WTC11 (cell line): Measurements from ENCODE around the gene BUD13. TPM values are rescaled to one million over a fixed set of nuclear protein-coding genes. Genes with fewer than 3 reads are reported as not detected.
A peak's percentile ranks its signal among the peaks of the same experiment; 100 is the strongest.

Experiments used
- ATAC-seq: fragments of 200-7000 bp; cut with Tn5 transposase; 2 replicates; pipeline ENCODE4 v1.10.0; 2021; ENCODE audit warnings: mild to moderate bottlenecking, moderate library complexity
- CTCF ChIA-PET: fragments of 300-600 bp; sonication (Branson Sonifier 250); formaldehyde crosslinking; loops from one replicate; lab custom pipeline; 2021; ENCODE audit warnings: antibody characterized with exemption; lab: Charles Lee
- POLR2A ChIA-PET: fragments of 350-600 bp; sonication (Branson Sonifier 250); formaldehyde crosslinking; loops from one replicate; lab custom pipeline; 2021; ENCODE audit warnings: antibody characterized with exemption; lab: Charles Lee
- DNase-seq: peaks from one replicate; pipeline ENCODE4 v3.0.0; 2021; ENCODE audit warnings: low spot score
- H3K27ac Mint-ChIP-seq: 2 replicates; pipeline ENCODE4 v1.8.0; 2021; ENCODE audit warnings: mixed read lengths
- H3K27me3 Mint-ChIP-seq: 2 replicates; pipeline ENCODE4 v1.8.0; 2021; ENCODE audit warnings: low read depth, mild to moderate bottlenecking, moderate library complexity, mixed read lengths
- H3K36me3 Mint-ChIP-seq: 2 replicates; pipeline ENCODE4 v1.8.0; 2021; ENCODE audit warnings: mixed read lengths
- H3K4me1 Mint-ChIP-seq: 2 replicates; pipeline ENCODE4 v1.8.0; 2022; ENCODE audit warnings: mixed read lengths
- H3K4me3 Mint-ChIP-seq: 2 replicates; pipeline ENCODE4 v1.8.0; 2021; ENCODE audit warnings: mild to moderate bottlenecking, moderate library complexity, mixed read lengths
- H3K9me3 Mint-ChIP-seq: 2 replicates; pipeline ENCODE4 v1.8.0; 2021; ENCODE audit warnings: mixed read lengths
- CBFB ChIP-seq: sonication (generic); formaldehyde crosslinking; IDR thresholded peaks from 2 replicates; pipeline ENCODE4 v1.8.1; 2022; ENCODE audit warnings: mild to moderate bottlenecking, low read depth, missing genetic modification reagents
- CREB1 ChIP-seq: sonication (generic); formaldehyde crosslinking; IDR thresholded peaks from 2 replicates; pipeline ENCODE4 v1.8.0; 2023; ENCODE audit warnings: mild to moderate bottlenecking, missing genetic modification reagents
- CREM ChIP-seq: sonication (generic); formaldehyde crosslinking; IDR thresholded peaks from 2 replicates; pipeline ENCODE4 v1.8.1; 2022; ENCODE audit warnings: mild to moderate bottlenecking, missing genetic modification reagents, moderate library complexity
- ELF4 ChIP-seq: sonication (generic); formaldehyde crosslinking; IDR thresholded peaks from 2 replicates; pipeline ENCODE4 v1.8.1; 2022; ENCODE audit warnings: low read depth, mild to moderate bottlenecking, moderate library complexity, missing genetic modification reagents
- ESRRA ChIP-seq: sonication (generic); formaldehyde crosslinking; IDR thresholded peaks from 2 replicates; pipeline ENCODE4 v1.8.1; 2022; ENCODE audit warnings: mild to moderate bottlenecking, missing genetic modification reagents, borderline replicate concordance
- FOXJ3 ChIP-seq: sonication (generic); formaldehyde crosslinking; IDR thresholded peaks from 2 replicates; pipeline ENCODE4 v1.9.0; 2021; ENCODE audit warnings: missing genetic modification reagents, mild to moderate bottlenecking, borderline replicate concordance
- KAT7 ChIP-seq: sonication (generic); formaldehyde crosslinking; IDR thresholded peaks from 2 replicates; pipeline ENCODE4 v1.8.1; 2023; ENCODE audit warnings: missing genetic modification reagents, mild to moderate bottlenecking, borderline replicate concordance
- MYBL2 ChIP-seq: sonication (generic); formaldehyde crosslinking; IDR thresholded peaks from 2 replicates; pipeline ENCODE4 v1.8.1; 2023; ENCODE audit warnings: mild to moderate bottlenecking, moderate library complexity, missing genetic modification reagents
- NFE2L1 ChIP-seq: sonication (generic); formaldehyde crosslinking; IDR thresholded peaks from 2 replicates; pipeline ENCODE4 v1.8.1; 2023; ENCODE audit warnings: missing genetic modification reagents
- NFYB ChIP-seq: sonication (generic); formaldehyde crosslinking; conservative IDR thresholded peaks from 2 replicates; pipeline ENCODE4 v1.8.0; 2022; ENCODE audit warnings: low read depth, missing genetic modification reagents
- NR1H2 ChIP-seq: sonication (generic); formaldehyde crosslinking; IDR thresholded peaks from 2 replicates; pipeline ENCODE4 v1.9.0; 2021; ENCODE audit warnings: mild to moderate bottlenecking, moderate library complexity, missing genetic modification reagents
- RELA ChIP-seq: sonication (generic); formaldehyde crosslinking; IDR thresholded peaks from 2 replicates; pipeline ENCODE4 v1.8.1; 2022; ENCODE audit warnings: missing genetic modification reagents, mild to moderate bottlenecking, borderline replicate concordance
- ZNF138 ChIP-seq: sonication (generic); formaldehyde crosslinking; conservative IDR thresholded peaks from 2 replicates; pipeline ENCODE4 v1.8.1; 2022; ENCODE audit warnings: mild to moderate bottlenecking, moderate library complexity, missing genetic modification reagents
- ZNF219 ChIP-seq: sonication (generic); formaldehyde crosslinking; IDR thresholded peaks from 2 replicates; pipeline ENCODE4 v1.8.0; 2023; ENCODE audit warnings: missing genetic modification reagents, mild to moderate bottlenecking, borderline replicate concordance
- ZNF232 ChIP-seq: sonication (generic); formaldehyde crosslinking; IDR thresholded peaks from 2 replicates; pipeline ENCODE4 v1.8.0; 2022; ENCODE audit warnings: mild to moderate bottlenecking, missing genetic modification reagents
- ZNF416 ChIP-seq: fragments of 250-450 bp; sonication (Bioruptor Pico); IDR thresholded peaks from 2 replicates; pipeline ENCODE4 v1.9.0; 2021; ENCODE audit warnings: mild to moderate bottlenecking, inconsistent platforms
- ZNF423 ChIP-seq: fragments of 250-450 bp; sonication (Bioruptor Pico); IDR thresholded peaks from 2 replicates; pipeline ENCODE4 v2.1.2; 2022; ENCODE audit warnings: mild to moderate bottlenecking, moderate library complexity
- total RNA-seq: library from RNA; stranded (reverse); gene quantifications from 3 replicates; pipeline ENCODE4 v1.2.3, GENCODE V29; 2021
- TF ChIP-seq, protein P1 (sequence below): sonication (generic); formaldehyde crosslinking; IDR thresholded peaks from 2 replicates; pipeline ENCODE4 v1.8.0; 2022; ENCODE audit warnings: mild to moderate bottlenecking, missing genetic modification reagents
- TF ChIP-seq, protein P2 (sequence below): sonication (generic); formaldehyde crosslinking; conservative IDR thresholded peaks from 2 replicates; pipeline ENCODE4 v1.8.1; 2022; ENCODE audit warnings: mild to moderate bottlenecking, missing genetic modification reagents
- TF ChIP-seq, protein P3 (sequence below): fragments of 250-450 bp; sonication (Bioruptor Pico); IDR thresholded peaks from 2 replicates; pipeline ENCODE4 v2.1.2; 2022; ENCODE audit warnings: mild to moderate bottlenecking, moderate library complexity
- TF ChIP-seq, protein P4 (sequence below): fragments of 250-450 bp; sonication (Bioruptor Pico); IDR thresholded peaks from 2 replicates; pipeline ENCODE4 v1.9.0; 2021; ENCODE audit warnings: mild to moderate bottlenecking
- TF ChIP-seq, protein P5 (sequence below): sonication (generic); formaldehyde crosslinking; IDR thresholded peaks from 2 replicates; pipeline ENCODE4 v1.8.0; 2023; ENCODE audit warnings: missing genetic modification reagents, mild to moderate bottlenecking, borderline replicate concordance
- TF ChIP-seq, protein P6 (sequence below): sonication (generic); formaldehyde crosslinking; IDR thresholded peaks from 2 replicates; pipeline ENCODE4 v1.8.1; 2023; ENCODE audit warnings: mild to moderate bottlenecking, moderate library complexity, missing genetic modification reagents

Gene BUD13
- total RNA-seq, 1 experiment from 2014 or later = 20.7 TPM

DNA sequence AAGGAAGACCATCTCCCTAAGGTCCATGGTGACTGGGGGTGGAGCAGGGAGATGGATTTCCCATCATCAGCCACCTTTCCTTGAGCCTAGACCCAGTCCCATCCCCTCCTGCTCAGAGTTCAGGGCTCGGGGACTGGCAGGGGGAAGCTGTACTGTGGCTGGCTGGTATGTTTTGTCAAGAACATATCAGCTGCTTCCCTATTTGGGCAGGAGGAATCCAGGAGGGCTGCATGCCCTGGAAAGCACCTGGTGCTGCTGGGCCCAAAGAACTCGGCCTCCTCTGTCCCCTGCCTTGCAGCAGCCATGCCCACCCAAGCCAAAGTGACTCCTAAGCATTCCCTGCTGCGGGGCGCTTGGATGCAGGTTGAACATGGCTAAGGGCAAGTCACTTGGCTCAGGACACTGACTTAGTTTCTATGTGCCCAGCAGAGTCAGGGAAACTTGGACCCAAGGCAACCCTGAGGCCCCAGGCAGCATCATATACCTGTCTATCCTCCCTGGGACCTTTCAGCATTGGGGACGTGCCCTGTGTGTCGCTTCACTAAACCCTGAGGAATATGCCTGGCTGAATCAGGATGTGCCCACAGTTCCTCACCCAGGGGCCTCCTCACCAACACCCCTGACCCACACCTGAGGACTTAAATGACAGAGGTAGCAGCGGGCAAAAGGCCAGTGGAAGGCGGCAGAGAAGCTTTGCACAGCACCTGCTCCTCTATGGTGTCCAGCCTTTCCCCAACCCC lies 43.1 kb downstream of the BUD13 start:
- no peaks in the 10 kb centered on the region; the same call in 1 of the 2 replicates for H3K27me3 Mint-ChIP-seq
- DNase-seq = no peak
- H3K36me3 Mint-ChIP-seq = no peaks in the 10 kb centered on the region
- H3K4me1 Mint-ChIP-seq = peaks cover 40% of the 10 kb centered on the region
- TF ChIP-seq, protein P1, sequence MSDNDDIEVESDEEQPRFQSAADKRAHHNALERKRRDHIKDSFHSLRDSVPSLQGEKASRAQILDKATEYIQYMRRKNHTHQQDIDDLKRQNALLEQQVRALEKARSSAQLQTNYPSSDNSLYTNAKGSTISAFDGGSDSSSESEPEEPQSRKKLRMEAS (CRISPR knock-in tag) = no peak
- no peak for TF ChIP-seq KAT7 (CRISPR knock-in tag)
- TF ChIP-seq NFYB (CRISPR knock-in tag) = no peak
- no peak for TF ChIP-seq ESRRA (CRISPR knock-in tag)
- TF ChIP-seq, protein P2, sequence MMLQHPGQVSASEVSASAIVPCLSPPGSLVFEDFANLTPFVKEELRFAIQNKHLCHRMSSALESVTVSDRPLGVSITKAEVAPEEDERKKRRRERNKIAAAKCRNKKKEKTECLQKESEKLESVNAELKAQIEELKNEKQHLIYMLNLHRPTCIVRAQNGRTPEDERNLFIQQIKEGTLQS (CRISPR knock-in tag) = no peak
- TF ChIP-seq CREM (CRISPR knock-in tag) = no peak
- no peak for TF ChIP-seq ZNF416 (CRISPR knock-in tag)
- TF ChIP-seq, protein P3, sequence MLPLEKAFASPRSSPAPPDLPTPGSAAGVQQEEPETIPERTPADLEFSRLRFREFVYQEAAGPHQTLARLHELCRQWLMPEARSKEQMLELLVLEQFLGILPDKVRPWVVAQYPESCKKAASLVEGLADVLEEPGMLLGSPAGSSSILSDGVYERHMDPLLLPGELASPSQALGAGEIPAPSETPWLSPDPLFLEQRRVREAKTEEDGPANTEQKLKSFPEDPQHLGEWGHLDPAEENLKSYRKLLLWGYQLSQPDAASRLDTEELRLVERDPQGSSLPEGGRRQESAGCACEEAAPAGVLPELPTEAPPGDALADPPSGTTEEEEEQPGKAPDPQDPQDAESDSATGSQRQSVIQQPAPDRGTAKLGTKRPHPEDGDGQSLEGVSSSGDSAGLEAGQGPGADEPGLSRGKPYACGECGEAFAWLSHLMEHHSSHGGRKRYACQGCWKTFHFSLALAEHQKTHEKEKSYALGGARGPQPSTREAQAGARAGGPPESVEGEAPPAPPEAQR = no peak
- TF ChIP-seq NFE2L1 (CRISPR knock-in tag) = no peak
- TF ChIP-seq, protein P4, sequence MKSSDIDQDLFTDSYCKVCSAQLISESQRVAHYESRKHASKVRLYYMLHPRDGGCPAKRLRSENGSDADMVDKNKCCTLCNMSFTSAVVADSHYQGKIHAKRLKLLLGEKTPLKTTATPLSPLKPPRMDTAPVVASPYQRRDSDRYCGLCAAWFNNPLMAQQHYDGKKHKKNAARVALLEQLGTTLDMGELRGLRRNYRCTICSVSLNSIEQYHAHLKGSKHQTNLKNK (CRISPR knock-in tag) = no peak
- TF ChIP-seq MYBL2 (CRISPR knock-in tag) = no peak
- no peak for ATAC-seq
- H3K4me3 Mint-ChIP-seq = no peak overlapping the region
- CTCF ChIA-PET = interaction anchor here (0.5 to 1.1 kb wide), 3 partner anchors 14 to 66 kb away, joined by 3 to 5 read pairs (median 3); no protein-coding TSS in a partner anchor
- no peak overlapping the region for H3K27ac Mint-ChIP-seq
- POLR2A ChIA-PET = interaction anchor here (1.1 kb wide), 1 partner anchor 16 kb away, joined by 3 read pairs; no protein-coding TSS in a partner anchor
- no peaks in the 10 kb centered on the region for H3K9me3 Mint-ChIP-seq

DNA sequence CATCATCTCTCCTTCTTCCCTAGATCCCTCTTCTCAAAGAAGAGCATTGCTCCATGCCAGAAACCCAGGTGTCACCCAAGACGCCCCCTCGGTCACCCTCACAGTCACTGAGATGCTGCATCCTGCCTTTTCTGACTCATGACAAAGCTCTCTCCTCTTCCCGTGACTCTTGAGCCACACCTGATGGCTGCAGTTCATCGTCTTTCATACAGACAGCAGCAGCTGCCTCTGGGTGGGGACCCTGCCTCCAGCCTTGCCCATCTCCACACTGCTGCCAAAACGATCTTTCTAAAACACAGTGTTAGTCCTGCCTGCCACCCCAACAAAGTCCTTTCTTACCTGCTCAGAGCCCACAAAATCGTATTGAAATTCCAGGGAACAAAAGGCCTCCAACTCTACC lies 44.8 kb downstream of the BUD13 start:
- no peak for ATAC-seq

DNA sequence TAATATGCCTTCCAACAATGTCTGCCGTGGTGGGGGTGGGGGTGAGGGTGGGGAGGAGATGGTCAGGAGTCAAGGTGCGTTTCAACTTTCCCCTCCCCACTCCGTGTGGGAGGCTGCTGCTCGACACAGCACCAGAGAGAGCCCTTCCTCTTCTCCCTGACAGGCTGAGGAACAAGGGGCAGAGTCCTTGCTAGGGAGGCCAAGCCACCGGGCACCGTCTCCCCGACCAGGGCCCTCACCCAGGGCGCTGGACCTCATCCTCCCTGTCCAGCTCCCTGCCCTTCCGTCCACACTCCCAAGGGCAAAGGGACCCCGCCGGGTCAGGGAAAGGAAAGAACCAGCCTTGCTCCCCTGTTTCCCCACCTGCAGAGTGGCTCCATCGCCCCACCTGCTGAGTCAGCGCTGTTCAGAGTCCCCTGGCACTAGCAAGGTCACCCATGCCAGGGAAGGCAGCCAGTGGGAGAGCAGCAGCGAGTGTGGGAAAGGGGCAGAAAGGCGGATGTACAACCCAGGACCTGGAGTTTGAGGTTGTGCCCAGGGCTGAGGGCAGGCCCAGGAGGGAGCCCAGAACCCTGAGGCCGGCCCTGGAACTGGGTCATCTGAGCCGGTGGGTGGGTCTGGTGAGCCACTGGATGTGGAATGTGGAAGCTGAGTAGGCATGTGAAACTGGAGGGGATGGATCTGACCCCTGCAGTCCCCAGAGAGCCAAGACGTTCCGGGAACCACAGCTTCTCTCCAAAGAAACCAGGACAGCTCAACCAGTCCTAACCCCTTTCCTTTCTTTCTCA lies 47.2 kb downstream of the BUD13 start:
- Mint-ChIP-seq H3K27ac (no peak overlapping the region), H3K27me3 (peaks cover 5% of the 10 kb centered on the region), H3K9me3 (no peaks in the 10 kb centered on the region), H3K4me3 (no peak overlapping the region), H3K4me1 (peaks cover 9% of the 10 kb centered on the region), H3K36me3 (no peaks in the 10 kb centered on the region)
- ChIA-PET CTCF (interaction anchor here (0.9 to 1.5 kb wide), 3 partner anchors 11 to 413 kb away, joined by 3 to 9 read pairs (median 5); no protein-coding TSS in a partner anchor), POLR2A (no interaction called here)
- ATAC-seq (peak; percentile 56), DNase-seq (no peak)
- TF ChIP-seq NR1H2 (no peak), ZNF219 (no peak), CREB1 (CRISPR knock-in tag) (no peak), ZNF138 (CRISPR knock-in tag) (no peak), FOXJ3 (CRISPR knock-in tag) (no peak), KAT7 (CRISPR knock-in tag) (no peak)
- TF ChIP-seq, protein P5, sequence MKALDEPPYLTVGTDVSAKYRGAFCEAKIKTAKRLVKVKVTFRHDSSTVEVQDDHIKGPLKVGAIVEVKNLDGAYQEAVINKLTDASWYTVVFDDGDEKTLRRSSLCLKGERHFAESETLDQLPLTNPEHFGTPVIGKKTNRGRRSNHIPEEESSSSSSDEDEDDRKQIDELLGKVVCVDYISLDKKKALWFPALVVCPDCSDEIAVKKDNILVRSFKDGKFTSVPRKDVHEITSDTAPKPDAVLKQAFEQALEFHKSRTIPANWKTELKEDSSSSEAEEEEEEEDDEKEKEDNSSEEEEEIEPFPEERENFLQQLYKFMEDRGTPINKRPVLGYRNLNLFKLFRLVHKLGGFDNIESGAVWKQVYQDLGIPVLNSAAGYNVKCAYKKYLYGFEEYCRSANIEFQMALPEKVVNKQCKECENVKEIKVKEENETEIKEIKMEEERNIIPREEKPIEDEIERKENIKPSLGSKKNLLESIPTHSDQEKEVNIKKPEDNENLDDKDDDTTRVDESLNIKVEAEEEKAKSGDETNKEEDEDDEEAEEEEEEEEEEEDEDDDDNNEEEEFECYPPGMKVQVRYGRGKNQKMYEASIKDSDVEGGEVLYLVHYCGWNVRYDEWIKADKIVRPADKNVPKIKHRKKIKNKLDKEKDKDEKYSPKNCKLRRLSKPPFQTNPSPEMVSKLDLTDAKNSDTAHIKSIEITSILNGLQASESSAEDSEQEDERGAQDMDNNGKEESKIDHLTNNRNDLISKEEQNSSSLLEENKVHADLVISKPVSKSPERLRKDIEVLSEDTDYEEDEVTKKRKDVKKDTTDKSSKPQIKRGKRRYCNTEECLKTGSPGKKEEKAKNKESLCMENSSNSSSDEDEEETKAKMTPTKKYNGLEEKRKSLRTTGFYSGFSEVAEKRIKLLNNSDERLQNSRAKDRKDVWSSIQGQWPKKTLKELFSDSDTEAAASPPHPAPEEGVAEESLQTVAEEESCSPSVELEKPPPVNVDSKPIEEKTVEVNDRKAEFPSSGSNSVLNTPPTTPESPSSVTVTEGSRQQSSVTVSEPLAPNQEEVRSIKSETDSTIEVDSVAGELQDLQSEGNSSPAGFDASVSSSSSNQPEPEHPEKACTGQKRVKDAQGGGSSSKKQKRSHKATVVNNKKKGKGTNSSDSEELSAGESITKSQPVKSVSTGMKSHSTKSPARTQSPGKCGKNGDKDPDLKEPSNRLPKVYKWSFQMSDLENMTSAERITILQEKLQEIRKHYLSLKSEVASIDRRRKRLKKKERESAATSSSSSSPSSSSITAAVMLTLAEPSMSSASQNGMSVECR (CRISPR knock-in tag) = no peak

More for the DNA sequence above, 44.8 kb downstream of the BUD13 start:
- ChIA-PET POLR2A (no interaction called here), CTCF (interaction anchor here (1.0 to 1.8 kb wide), 2 partner anchors 10 to 36 kb away, joined by 4 read pairs; no protein-coding TSS in a partner anchor)
- Mint-ChIP-seq H3K4me3 (no peak overlapping the region), H3K27ac (no peak overlapping the region), H3K4me1 (peaks cover 30% of the 10 kb centered on the region), H3K36me3 (no peaks in the 10 kb centered on the region), H3K27me3 (peaks cover 4% of the 10 kb centered on the region), H3K9me3 (no peaks in the 10 kb centered on the region)
- no peak for DNase-seq
- no peak for TF ChIP-seq RELA (CRISPR knock-in tag)
- no peak for TF ChIP-seq ZNF232 (CRISPR knock-in tag)
- no peak for TF ChIP-seq ZNF423
- TF ChIP-seq CBFB (CRISPR knock-in tag) = no peak
- no peak for TF ChIP-seq FOXJ3 (CRISPR knock-in tag)
- TF ChIP-seq, protein P6, sequence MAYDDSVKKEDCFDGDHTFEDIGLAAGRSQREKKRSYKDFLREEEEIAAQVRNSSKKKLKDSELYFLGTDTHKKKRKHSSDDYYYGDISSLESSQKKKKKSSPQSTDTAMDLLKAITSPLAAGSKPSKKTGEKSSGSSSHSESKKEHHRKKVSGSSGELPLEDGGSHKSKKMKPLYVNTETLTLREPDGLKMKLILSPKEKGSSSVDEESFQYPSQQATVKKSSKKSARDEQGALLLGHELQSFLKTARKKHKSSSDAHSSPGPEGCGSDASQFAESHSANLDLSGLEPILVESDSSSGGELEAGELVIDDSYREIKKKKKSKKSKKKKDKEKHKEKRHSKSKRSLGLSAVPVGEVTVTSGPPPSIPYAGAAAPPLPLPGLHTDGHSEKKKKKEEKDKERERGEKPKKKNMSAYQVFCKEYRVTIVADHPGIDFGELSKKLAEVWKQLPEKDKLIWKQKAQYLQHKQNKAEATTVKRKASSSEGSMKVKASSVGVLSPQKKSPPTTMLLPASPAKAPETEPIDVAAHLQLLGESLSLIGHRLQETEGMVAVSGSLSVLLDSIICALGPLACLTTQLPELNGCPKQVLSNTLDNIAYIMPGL = no peak
- no peak for TF ChIP-seq ELF4 (CRISPR knock-in tag)
